GM12892 (cell line): ENCODE measurements around the gene LDLRAD3.

Source experiments
- POLR2A ChIP-seq: IDR thresholded peaks from 2 replicates; pipeline ENCODE4 v1.6.1; 2011; ENCODE audit warnings: low read depth, low read length, control low read depth
- POLR2AphosphoS5 ChIP-seq: IDR thresholded peaks from 2 replicates; pipeline ENCODE4 v1.6.1; 2011; ENCODE audit warnings: low read depth, low read length, control low read depth
- TAF1 ChIP-seq: IDR thresholded peaks from 2 replicates; pipeline ENCODE4 v1.6.1; 2011; ENCODE audit warnings: low read depth, mild to moderate bottlenecking, control low read depth, low read length, borderline replicate concordance

GRCh38 chr11:35950082-35950481 is 6.2 kb downstream of the LDLRAD3 start:
- TF ChIP-seq POLR2A = no peak
- TF ChIP-seq POLR2AphosphoS5 = no peak
- TF ChIP-seq TAF1 = no peak
